ENCODE data around the gene KCNK7.
"Not testable (repeated sequence)": the region's sequence is repeated elsewhere in the genome, so short reads cannot be mapped to it uniquely, and the experiment has no call there.

Gene KCNK7

DNA sequence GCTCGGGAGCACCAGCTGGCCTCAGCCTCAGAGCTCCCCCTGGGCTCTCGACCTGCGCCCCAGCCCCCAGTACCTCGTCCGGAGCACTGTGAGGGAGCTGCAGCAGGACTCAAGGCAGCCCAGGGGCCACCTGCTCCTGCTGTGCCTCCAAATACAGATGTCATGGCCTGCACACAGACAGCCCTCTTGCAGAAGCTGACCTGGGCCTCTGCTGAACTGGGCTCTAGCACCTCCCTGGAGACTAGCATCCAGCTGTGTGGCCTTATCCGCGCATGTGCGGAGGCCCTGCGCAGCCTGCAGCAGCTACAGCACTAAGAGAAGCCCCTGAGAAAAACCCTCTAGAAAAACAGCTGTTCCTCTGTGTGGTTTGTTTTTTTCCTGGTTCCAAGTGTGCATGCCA, 24.2 kb downstream of the KCNK7 start:
- DNase-seq = no peak

DNA sequence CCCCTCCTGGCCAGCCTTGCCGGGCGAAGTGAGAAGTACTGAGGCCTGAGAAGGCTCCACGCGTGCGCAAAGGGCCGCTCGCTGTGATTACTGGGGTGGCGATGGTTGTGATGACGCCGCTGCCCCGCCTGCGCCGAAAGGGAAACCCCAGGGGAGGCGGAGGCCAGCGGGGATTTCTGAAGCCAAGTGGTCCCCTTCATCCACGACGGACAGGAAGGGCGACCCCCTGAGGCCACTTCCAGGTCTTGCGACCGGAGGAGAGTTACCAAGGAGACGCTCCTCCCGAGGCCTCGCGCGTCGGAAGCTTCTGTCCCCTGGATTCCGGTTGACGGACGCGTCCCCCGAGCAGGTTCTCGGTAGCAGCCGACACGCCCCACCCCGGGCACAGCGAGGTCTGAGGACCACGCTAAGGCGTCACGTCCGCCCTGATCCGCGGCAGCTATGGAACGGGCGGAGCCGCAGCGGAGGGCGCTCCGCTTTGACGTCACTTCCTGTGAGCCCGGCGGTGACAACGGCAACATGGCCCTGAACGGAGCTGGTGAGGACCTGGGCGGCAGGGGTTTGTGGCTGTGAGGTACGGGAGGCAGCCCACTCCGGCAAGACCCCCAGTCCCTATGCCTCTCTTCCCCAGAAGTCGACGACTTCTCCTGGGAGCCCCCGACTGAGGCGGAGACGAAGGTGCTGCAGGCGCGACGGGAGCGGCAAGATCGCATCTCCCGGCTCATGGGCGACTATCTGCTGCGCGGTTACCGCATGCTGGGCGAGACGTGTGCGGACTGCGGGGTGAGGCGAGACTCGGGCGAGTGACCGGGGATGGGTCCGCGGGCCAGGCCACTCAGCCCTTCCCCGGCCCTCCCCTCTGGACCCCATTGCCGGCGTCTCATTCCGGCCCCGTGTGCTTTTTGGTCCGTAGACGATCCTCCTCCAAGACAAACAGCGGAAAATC, 25.4 kb downstream of the KCNK7 start, which contains the start of gene ZNRD2:
Gene ZNRD2, plus strand, starts transcription at position 505 of the 946 bp plus-strand sequence. Its CDS starts 15 bp downstream, at position 520.
- DNase-seq = peak; percentile 100

DNA sequence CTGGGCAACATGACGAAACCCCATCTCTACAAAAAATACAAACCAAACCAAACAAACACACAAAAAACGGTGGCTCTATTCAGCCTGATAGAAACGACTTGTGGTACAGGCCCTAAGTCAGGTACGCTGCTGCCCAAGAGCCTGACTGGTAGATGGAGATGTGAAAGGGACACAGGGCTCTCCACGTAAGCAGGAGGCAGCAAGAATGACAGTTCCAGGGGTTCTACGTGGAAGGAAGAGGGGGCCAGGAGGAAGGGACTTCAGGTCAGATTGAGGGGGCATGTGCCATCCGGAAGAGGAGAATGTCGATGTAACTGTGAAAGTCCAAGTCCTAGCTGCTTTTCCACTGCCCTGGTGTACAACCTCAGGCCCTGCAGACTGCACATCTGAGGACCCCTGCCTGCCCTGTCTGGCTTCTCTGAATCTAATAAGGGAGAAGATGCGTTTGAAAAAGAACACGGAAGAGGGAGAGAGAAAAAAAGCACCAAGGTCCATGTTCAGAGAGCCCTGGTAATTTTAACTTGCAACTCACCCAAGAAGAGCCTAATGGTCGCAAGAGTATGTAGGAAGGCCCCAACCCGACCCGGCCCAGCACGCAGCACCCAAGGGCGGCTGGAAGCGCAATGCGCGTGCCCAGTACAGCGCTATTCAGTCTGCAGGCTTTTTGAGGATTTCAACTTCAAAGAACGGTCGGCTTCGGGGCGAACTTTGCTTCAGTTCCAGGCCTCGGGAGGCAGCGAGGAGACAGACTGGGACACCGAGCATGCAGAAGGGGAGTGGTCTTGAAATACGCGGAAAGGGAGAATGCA, 26.2 kb downstream of the KCNK7 start:
- DNase-seq = no peak

DNA sequence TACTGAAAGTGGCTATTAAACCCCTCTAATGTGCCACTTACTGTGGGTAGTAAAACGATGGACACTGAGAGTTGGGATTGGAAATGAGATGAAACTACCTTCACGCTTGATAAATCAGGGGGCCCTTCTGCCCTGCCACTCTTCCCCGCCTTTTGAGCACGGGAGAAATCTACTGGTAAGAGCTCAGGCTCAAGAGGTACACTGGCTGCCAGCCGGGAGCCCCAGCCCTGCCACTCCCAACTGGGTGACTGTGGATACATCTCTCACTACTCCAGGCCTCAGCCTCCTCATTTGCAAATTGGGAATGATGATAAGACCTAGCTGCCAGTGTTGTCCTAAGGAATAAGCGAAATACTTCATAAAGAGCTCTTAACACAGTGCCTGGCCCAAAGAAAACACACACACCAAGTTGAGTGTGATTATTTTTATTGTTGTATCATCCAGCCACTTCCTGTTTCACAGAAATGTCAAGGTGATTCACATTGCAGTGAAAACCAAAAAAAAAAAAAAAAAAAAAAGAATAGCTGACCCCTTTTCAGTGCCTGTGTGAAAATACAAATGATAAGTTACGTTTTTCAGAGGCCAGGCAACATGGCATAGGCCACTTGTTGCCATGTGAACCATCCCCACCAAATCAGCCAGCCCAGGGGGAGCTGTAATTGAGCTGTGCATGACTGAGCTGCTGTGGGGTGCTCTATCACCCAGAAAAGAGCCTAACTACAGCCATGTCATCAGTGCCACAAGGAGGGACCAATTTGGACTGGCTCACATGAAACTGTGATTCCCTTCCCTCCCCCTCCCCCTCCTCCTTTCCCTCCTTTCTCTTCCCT, 29.8 kb downstream of the KCNK7 start:
- no peak for DNase-seq

DNA sequence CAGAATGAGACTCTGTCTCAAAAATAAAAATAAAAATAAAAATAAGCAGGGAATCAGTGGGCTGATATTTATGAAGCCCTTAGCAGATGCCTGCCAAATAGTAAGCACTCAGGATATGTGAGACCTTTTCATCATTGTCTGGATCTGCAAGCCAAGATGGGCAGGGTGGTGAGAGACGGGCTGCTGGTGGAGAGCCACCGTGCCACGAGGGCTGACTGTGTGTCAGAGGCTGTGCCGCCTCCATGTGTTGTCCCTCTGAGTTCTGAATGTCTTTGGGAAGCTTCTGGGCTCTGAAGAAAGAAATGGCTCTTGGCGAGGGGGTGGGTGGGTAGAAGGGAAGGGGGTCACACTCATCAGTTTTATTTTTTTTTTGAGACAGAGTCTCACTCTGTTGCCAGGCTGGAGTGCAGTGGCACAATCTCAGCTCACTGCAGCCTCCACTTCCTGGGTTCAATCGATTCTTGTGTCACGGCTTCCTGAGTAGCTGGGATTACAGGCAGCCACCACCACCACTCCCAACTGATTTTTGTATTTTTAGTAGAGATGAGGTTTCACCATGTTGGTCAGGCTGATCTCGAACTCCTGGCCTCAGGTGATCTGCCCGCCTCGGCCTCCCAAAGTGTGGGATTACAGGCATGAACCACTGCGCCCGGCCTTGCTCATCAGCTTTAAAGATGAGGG, 30.6 kb downstream of the KCNK7 start:
- DNase-seq = not testable (repeated sequence)

DNA sequence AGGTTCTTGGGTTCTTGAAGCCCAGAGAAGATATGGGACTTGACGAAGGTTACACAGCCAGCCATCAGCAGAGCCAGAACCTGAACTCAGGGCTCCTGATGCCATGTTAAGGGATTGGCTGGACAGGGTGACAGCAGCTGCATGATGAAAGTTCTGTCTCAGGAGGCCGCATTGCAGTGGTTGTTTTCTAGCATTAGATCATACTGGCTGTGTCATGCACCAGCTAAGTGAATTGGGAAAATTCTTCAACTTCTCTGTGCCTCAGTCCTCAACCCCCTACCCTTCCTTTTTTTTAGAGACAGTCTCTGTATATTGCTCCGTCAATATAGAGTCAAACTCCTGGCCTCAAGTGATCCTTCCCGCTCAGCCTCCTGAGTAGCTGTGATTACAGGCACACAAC, 32.0 kb downstream of the KCNK7 start:
- DNase-seq = no peak

DNA sequence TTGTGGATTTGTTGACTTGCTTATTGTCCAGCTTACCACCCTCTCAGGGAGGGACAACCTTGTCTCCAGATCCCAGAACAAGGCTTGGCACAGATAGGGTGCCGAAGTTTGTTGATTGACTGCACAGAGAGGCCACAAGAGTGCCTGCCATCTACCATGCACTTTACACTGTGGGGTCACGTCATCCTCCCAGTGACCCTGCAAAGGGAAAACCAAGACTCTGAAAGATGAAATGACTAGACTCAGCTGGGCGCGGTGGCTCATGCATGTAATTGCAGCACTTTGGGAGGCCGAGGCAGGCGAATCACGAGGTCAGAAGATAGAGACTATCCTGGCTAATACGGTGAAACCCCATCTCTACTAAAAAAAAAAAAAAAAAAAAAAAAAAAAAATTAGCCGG, 32.8 kb downstream of the KCNK7 start:
- DNase-seq = no peak

DNA sequence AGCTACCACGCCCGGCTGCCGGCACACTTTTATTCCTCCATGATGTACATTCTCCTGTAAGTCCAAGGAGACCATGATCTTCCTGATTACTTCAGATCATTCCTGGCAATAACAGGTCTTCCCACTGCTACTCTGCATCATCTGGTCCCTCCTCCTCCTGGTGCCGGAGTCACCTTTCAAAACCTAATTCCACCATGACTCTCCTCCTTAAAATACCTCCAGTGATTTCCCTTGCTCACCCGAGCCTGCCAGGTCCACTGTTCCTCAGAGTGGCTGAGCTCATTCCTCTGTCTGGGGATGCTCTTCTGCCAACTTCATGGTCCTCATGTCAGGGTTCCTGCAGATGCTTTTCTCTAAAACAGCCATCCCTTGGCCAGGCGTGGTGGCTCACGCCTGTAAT, 33.6 kb downstream of the KCNK7 start:
- DNase-seq = no peak

DNA sequence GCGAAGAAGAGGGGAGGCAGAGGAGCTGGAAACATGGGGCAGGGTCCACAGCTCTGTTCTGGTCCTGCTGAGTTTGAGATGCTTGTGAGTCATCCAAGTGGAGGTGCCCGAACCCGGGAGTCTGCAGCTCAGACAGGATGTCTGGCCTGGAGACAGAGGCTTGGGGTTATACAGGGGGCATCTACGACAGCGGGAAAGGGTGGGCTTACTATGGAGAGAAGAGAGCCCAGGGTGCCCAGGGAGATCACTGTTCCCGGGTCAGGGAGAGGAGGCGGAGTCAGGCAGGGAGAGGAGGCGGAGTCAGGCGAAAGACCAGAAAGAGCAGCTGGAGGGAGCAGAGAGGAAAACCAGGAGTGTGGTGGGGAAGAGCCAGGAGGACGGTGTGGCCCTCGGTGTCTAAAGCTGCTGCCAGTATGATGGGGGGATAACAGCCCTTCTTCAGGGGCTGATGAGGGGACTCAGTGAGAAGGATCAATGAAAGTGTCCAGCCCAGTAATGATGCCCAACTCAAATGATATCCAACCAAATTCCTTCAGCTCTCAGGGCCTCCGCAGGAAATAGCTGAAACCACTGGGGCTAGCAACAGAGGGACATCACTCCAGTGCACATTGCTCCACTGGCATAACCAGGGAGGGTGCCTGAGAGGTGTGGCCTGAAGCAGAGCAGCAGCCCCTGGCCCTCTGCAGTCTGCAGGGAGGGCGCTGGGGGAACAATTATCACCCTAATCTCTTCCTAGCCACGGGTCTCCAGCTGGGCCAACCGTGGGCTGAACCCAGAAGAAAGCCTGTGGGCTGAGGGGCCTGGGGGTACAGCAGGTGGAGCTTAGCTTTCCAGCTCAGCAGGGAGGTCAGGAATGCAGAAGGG, 34.8 kb downstream of the KCNK7 start:
- no peak for DNase-seq

DNA sequence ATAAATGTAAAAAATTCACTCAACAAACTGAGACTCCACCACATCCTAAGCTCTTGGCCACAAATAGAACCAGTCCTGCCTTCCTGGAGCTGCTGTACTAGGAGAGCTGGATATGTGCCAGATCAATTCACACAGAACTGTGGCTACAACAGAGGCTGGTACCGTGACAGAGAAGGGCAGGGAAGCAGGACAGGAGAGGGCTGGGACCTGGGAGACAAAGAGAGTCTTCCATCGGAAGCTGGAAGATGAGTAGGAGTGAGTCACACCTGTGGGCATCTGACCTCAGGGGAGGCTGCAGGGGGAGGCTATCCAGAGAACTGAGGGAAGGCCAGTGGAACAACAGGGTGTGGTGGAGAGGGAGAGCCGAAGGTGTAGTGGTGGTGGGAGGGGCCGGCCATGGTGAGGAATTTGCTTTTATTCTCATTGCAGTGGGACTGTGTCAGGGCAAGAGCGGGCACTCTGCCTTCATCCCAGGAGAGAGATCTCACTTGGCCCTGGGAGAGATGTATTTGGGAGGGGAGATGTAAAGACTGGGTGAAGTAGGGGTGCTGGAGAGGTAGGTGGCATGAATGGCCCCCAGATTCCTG, 35.6 kb downstream of the KCNK7 start:
- no peak for DNase-seq

DNA sequence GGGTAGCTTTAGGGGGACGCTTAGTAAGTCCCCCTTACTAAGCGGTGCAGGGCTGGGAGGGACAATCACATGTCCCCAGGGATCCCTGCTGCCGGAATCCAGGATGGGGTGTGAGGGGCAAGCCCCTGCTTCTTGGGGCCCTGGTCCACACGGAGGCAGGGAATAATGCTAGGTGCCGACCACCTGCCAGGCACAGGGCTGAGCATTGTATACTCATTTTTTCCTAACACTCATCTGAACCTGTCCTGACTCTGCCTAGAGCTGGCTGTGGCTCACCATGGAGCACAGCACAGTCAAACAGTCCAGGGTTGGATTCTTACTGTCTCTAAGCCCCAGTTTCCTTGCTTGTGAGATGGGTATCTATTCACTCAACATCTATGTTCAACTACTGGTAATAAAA, 36.1 kb downstream of the KCNK7 start:
- DNase-seq = no peak

DNA sequence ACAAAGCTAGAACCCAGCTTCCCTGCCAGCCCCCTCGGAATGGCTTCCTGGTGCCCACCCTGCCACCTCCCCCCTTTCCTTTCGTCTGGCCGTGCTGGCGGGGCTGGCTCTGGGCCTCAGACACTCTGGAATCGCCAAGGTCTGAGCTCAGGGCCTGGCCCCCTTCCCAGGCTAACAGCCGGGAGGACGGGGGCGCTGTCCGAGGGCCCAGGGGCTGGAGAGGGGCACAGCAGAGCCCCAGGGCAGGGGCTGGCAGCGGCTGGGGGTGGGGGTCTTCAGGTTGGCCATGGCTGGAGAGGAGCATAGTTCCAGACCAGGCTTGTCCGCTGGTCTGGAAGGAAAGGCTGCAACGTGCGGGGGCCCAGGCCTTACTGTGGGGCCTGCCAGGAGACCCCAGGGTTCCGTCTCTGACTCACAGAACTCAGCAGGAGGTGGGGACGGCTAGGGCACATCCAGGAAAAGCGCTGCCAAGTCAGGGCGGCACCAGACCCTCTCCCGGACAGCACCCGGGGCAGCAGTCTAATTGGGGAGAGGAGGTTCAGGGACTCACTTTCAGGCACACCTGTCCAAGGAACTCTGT, 36.6 kb downstream of the KCNK7 start:
- DNase-seq = no peak

DNA sequence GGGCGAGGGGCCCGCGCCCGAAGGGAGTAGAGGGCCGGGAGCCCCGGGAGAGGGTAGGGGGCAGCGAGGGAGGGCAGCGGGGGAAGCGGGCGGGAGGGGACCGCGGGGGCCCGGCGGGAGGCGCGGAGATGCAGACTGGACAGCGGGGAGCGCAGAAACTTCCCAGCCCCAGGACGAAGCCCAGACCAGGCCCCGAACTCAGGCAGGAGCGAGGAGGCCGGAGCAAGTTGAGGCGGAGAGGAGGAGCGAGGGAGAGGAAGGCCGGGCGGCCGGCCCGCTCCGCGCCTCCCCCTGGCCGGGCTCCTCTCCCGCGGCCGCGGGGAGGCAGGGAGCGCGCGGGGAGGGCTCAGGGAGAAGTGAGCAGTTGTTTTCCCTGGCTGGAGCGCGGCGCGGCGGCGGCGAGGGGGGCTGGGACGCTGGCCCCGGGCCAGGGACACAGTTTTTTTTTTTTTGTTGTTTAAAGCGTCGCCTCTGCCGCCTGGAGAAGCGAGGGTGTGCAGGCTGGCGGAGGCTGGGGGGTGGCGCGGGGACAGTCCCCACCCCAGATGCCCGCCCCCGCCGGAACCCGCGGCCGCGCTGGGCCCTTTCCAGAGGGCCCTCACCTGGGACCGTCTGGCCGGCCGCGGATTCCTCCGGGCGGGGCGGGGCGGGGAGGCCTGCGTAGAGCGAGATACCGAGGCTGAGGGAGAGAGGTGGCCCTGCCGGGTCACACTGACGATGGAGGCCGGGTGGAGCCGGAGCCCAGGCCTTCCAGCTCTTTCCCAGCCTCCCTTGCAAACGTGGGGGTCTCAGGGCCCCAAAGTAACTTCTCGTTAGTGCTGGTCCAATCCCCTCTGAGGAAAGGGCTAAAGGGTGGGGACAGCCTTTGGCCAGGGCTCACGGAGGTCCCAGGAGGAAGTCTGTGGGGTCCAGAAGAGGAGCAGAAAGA, 37.3 kb downstream of the KCNK7 start, which contains the start of gene LTBP3:
Gene LTBP3, minus strand, starts transcription at position 358 of the 928 bp plus-strand sequence. CDS start 400 bp downstream, outside the sequence.
- peak; percentile 37 for DNase-seq

DNA sequence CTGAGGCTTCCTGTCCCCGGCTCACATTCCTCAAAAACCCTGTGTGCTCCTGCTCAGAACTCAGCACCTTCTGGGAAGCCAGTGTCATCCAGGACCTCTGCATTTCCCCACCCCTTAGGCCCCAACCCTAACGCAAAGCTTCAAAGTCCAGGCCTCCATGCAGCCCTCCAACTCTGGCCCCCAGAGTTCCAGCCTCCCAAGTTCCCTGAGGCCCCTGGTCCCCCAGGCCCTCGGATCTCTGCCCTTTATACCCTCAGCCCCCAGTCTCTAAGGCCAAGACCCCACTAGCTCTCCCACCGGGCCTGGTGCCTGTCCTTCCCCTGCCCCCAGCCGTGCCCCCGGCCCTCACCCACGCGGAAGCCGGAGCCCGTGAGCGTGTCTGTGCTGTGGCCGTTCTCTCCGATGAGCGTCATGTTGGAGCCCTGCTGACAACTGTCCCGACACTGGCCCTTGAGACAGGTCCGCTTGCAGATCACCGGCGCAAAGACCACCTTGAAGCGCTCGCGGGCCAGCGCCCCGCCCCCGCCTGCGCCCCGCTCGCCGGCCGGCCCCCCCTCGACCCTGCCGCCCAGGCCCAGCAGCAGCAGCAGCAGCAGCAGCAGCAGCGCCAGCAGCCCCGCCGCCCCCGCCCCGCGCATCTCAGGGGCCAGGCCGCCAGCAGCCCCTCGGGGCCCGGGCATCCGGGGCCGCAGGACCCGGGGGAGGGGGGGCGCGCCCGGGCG, 38.2 kb downstream of the KCNK7 start:
- DNase-seq = no peak

DNA sequence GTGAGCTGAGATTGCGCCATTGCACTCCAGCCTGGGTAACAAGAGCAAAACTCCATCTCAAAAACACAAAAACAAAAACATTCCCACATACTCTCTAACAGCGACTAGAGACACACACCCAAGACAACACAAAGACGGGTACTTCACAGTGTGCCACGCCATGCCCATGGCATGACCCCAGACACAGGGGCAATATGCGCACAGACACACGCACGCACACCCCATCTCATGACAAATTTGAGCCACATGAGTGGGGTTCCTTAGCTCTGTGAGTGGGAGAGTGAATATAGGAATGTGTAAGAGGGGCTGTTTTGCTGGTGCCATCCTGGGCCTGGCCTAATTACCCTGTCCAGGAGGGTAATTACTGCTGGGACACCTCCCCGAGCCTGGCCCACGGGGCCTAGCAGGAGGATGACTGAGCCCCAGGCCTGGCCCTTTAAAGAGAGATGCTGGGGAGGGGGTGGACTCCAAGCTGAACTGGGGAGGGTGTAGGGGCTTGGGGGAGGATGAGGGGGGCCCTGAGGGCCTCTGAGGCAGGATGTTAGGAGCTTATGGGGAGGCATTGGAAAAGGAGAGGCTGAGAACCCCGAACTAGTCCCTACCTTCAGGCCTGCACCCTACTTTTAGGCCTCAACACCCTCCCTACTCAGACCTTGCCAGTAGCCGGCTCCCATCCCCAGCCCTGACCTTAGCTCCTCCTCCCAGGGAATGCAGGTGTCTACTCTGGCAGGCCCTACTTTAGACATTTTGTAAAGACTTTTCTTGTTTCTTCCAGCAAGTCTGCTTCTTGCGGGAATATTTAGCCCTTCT, 38.9 kb downstream of the KCNK7 start:
- DNase-seq = no peak

DNA sequence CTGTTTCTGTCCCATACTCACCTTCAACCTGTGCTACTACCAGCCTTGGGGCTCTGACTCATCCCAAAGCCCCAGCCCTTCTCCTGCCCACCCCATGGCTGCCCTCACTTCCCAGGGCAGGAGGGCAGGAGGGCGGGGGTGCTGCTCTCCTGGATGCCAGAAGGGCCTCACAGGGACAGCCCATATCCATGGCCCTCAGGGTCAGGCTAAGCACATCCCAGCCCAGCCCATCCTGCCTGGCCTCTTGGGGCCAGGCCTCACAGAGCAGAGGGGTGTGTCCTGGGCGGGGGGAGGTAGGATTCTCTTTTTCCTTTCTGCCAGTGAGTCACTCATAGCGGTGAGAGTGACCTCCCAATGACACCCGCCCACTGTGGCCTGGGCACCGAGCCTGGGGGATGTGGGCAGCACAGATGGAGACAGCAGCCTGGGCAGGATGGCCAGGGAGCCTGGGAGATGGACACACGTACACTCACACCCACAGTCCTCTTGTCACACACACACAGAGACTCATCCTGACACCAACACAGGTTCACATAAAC, 39.8 kb downstream of the KCNK7 start:
- no peak for DNase-seq

DNA sequence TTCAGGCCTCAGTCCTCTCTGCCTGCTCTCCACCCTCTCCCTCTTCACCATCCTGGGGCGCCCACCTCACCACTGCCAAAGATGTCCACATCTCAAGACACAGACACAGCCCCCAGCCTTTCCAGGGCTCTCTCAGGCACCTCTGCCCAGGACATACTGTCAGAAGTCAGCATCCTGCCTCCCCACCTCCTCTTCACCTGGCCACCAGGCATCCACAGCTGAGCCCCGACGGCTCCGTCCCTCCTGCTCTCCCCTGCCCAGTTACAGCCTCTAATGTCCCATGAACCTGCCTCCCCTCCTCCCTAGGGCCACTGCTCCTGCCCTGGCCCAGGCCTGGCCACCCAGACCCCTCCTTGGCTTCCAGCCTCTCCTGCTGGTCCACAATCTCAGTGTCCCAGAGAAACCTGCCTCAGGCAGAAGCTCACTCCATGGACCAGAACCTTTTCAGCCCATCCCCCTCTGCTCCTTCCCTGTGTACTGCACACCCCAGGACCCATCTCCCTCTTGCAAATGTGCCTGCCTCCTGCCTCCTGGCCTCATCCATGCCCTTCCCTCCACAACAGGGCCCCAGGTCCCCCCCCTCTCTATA, 40.7 kb downstream of the KCNK7 start:
- no peak for DNase-seq
